Lower leg skin (tissue), 4 donors: ENCODE data around the gene NEDD4L. TPM values are rescaled to one million over a fixed set of nuclear protein-coding genes. Genes with fewer than 3 reads are reported as not detected.

Source experiments
- DNase-seq, 2 donors: peaks; one replicate each; pipeline ENCODE4 v3.0.0-alpha.2; 2019; ENCODE audit warnings: low spot score in 2 of 2
- H3K4me3 ChIP-seq: fragments of 200-600 bp; sonication (generic); 2 replicates; pipeline ENCODE4 v1.5.1; 2017; ENCODE audit warnings: mild to moderate bottlenecking, low read depth; ENCODE audit not compliant: poor library complexity, severe bottlenecking
- POLR2A ChIP-seq, 2 donors: fragments of 450-650 bp; IDR thresholded peaks; one replicate each; pipeline ENCODE4 v1.6.1; 2016 to 2017; ENCODE audit warnings: antibody characterized with exemption in 2 of 2, mild to moderate bottlenecking in 1 of 2, moderate library complexity in 1 of 2
- WGBS, 2 donors: methylation state at CpG; one replicate each; pipeline ENCODE4 v1.1.5; 2018; 5-methylcytosine and 5-hydroxymethylcytosine counted together
- intact Hi-C: fragments of 100-400 bp; cut with DNase I; formaldehyde crosslinking; loops from one replicate; pipeline ENCODE4 v1.15.0; 2023; ENCODE audit warnings: low total_unique reads
- total RNA-seq, 4 donors: library from RNA; depleted of rRNA; stranded (reverse); fragments of >200 nt; gene quantifications; one replicate each; pipeline ENCODE4 v1.1.0, GENCODE V29; 2016
- TF ChIP-seq, protein P1 (sequence below), 3 donors: fragments of 450-650 bp; IDR thresholded peaks; one replicate each; pipeline ENCODE4 v1.5.1; 2016; ENCODE audit warnings: antibody characterized with exemption in 3 of 3, mild to moderate bottlenecking in 3 of 3, moderate library complexity in 2 of 3

NEDD4L gene
- total RNA-seq, 4 donors from 2014 or later = 22.9 to 127 (median 35.0) TPM

DNA sequence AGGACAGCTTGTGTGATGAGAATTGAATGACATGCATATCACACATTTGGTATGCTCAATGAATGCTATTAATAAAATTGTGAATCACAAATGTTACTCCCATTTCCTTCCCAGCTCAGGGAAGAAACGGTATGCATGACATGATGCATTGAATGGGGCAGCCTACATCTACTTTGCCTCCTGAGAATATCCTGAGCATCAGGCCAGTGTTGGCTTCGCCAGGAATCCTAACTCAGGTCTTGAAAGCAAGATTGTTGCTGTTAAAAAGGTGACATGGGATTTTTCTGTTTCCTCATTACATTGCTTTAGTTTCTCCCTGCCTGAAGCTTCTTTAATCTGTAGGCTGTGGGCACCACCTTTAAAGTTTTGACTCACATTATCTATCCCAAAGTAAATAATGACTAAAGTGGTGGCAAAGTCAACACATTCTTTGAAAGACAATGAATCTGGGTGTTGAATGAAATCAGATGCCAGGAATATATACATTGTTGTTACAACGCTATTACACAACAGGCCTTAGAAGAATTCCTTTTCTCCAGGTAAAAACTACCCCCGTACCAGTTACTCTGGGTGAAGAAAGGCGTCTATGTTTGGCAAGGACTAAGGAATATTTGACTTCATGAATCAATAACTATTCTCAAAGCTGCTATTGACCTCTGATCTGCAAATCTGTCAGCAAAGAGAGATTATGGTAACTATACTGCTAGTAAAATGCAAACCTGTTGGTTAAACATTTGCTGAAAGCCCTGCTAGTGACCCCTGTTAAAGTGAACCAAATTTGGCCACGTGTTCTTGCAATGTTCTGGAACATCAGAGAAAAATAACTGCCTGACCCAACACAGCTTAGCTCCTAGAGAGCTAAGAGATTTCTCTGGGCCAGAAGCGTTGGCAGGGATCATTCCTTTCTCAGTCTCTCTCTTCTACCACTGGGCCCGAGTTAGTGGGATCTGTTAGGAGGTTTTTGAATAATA is 30.5 kb upstream of the NEDD4L start:
- TF ChIP-seq, protein P1, sequence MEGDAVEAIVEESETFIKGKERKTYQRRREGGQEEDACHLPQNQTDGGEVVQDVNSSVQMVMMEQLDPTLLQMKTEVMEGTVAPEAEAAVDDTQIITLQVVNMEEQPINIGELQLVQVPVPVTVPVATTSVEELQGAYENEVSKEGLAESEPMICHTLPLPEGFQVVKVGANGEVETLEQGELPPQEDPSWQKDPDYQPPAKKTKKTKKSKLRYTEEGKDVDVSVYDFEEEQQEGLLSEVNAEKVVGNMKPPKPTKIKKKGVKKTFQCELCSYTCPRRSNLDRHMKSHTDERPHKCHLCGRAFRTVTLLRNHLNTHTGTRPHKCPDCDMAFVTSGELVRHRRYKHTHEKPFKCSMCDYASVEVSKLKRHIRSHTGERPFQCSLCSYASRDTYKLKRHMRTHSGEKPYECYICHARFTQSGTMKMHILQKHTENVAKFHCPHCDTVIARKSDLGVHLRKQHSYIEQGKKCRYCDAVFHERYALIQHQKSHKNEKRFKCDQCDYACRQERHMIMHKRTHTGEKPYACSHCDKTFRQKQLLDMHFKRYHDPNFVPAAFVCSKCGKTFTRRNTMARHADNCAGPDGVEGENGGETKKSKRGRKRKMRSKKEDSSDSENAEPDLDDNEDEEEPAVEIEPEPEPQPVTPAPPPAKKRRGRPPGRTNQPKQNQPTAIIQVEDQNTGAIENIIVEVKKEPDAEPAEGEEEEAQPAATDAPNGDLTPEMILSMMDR (IDR thresholded peaks at IDR 0.05) = no peak
- no peak for TF ChIP-seq POLR2A (IDR thresholded peaks at IDR 0.05)
- no peak for DNase-seq
- 61 to 62% methylated on average over 8 of the region's 8 CpGs for WGBS, 2 donors
- H3K4me3 ChIP-seq = no peak overlapping the region
- intact Hi-C loops = no loop called here

DNA sequence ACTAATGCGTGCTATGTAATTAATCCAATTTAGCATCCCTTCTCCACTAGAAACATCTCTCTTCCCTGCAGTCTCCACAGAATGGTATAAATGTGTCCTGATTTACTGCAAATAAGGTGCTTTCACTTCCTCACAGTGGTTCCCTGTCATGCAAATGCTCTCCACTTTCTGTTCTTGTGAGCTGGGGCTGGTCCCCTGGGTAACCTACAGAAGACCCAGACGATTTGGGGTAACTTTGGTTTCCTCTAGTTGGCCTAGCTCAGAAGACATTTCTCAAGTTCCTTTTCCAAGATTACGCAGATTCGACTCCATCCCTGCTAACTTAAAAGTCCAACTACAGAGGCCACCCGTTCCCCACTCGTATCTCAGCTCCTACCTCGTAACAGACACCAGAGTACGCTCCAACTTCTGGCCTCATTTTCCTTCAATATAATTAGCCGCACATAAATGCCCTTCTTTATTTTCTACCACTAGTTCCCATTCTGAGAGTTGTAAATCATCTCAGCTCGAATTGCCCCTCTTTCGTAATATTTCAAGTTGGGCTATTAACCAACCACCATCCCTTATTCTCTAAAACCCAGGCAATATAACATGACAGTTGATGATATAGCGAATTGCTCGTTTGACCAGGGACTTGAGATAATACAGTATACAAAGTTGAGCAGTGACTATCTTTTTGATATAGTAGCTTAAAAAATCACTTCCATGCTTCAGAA is 28.8 kb upstream of the NEDD4L start:
- 80 to 81% methylated on average over 13 of the region's 13 CpGs for WGBS, 2 donors
- TF ChIP-seq, protein P1 (IDR thresholded peaks at IDR 0.05) = no peak
- TF ChIP-seq POLR2A (IDR thresholded peaks at IDR 0.05) = no peak
- intact Hi-C loops = no loop called here
- no peak overlapping the region for H3K4me3 ChIP-seq
- no peak for DNase-seq

DNA sequence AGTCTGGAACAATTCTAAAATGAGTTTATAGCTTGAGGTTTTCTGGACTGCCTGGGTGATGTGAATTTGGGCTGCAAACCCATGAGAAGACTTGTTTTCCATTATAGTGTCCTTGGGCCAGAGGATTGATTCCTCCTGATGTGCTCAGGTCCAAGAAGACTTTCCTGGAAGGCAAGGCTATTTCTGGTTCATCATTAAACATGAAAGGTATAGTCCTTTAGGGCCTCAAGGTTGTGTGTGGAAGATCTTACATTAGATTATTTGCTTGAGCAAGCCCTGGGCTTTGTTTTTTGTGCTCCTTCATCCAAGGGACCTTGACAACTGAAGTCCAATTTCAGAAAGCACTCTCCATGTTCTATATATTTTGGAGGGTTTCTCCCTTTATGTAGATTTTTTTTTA is 26.8 kb upstream of the NEDD4L start:
- DNase-seq = no peak
- H3K4me3 ChIP-seq = no peak overlapping the region
- intact Hi-C loops = no loop called here
- TF ChIP-seq, protein P1 (IDR thresholded peaks at IDR 0.05) = no peak

DNA sequence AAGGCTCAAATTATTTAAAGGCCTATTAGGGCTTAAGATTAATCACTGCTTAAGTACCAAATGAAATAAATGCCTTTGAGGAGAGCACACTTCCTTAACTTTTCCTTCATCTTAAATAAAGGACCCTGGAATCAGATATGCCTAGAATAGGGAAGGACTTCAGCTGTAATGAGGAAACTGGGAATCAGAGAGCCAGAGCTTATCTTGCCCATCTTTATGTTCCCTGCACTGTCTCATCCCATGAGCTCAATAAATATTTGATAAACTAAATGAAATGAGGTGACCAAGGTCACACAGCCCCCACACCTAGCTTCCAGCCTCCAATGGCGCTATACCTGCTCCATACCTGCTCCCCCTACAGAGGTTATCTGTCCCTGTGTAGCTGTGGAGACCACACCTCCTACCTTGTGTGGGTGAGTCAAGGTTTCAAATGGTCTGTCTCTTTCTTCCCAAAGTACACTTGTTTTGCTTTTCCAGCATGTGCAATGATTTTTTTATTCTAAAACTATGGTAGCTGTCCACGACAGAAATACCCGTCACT is 23.4 kb upstream of the NEDD4L start:
- no peak overlapping the region for H3K4me3 ChIP-seq
- DNase-seq = no peak
- TF ChIP-seq, protein P1 (IDR thresholded peaks at IDR 0.05) = no peak
- TF ChIP-seq POLR2A (IDR thresholded peaks at IDR 0.05) = no peak
- intact Hi-C loops = no loop called here
- WGBS, 2 donors = 92 to 94% methylated on average over 3 of the region's 3 CpGs

DNA sequence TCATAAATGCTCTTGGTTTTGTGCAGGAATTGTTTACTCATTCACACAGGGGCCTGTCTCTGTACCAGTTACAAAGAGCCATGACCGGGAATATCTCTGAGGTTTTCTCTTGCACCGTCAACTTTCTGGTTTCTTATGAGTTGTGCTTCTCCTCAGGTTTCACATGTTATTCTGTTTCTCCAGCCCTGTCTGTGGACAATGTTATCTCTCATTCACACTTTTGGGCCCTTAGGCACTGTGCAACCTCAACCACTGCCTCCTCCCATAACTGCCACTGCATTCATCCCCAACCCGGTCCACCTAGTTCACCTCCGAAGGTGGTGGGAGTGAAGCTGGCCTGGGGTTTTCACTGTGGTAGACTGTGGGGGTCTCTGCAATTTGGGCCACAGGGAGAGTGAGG is 22.5 kb upstream of the NEDD4L start:
- no peak overlapping the region for H3K4me3 ChIP-seq
- TF ChIP-seq, protein P1 (IDR thresholded peaks at IDR 0.05) = no peak
- no peak for TF ChIP-seq POLR2A (IDR thresholded peaks at IDR 0.05)
- intact Hi-C loops = no loop called here
- WGBS, 2 donors = 92 to 96% methylated on average over 4 of the region's 4 CpGs
- DNase-seq = no peak
